Activated T-cell treated with anti-CD3 and anti-CD28 coated beads for 24 hours (primary cell): ENCODE results near the gene CPS1.

ENCODE experiments used
- DNase-seq: peaks from one replicate; pipeline ENCODE4 v3.0.0-alpha.2; 2020; ENCODE audit warnings: low read depth

CPS1 gene

GRCh38 chr2:210546424-210547208, 9.8 kb upstream of the CPS1 start:
- no peak for DNase-seq

- no peak for DNase-seq
Measured at GRCh38 chr2:210548031-210548430, 8.4 kb upstream of the CPS1 start.

DNA sequence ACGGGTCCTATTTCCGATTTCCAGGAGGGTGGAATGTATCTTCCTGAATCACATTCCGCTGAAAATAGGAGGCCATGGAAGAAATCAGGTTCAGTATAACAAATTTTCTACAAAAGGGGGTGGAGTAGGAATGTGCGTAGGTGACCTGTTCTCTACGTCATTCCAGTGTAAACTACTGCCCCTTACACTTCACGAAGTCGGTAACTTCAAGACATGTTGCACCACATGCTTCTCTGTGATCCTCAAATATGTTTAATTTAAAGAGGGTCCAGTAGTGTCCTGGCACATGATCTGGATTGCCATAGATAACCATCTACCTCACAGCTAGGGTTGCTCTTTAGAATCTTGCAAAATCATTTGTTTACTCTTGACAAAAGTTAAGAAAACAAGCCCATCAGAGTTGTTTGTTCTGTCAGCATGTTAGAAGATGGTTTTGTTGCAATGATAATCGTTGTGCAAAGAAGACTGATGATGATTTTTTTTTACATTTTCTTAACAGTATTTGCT, 7.5 kb upstream of the CPS1 start:
- no peak for DNase-seq

DNA sequence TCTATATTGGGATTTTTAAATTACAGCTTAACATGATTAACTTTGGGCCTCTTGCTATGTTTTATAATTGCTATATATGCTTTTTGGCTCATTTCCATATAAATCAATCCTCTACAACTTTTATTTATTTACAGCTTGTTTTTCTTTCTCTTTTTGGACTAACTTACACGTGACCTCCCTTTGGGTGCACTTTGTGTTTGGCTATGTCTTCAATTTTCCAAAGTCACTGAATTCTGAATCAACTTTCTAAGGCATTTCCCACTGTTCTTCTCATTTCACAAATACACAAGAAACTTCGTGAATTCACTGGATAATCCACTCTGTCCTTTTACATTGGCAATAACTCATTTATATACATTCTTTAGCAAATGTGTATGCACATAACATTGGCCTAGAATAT, 5.4 kb upstream of the CPS1 start:
- DNase-seq, result no peak

GRCh38 chr2:210553373-210553772, 3.0 kb upstream of the CPS1 start:
- DNase-seq, result no peak

- no peak for DNase-seq
Measured at GRCh38 chr2:210555555-210555954, 844 bp upstream of the CPS1 start.

- no peak for DNase-seq
Measured at GRCh38 chr2:210557721-210558120, 1.3 kb downstream of the CPS1 start.

- DNase-seq, result no peak
Measured at GRCh38 chr2:210558708-210559107, 2.3 kb downstream of the CPS1 start.

DNA sequence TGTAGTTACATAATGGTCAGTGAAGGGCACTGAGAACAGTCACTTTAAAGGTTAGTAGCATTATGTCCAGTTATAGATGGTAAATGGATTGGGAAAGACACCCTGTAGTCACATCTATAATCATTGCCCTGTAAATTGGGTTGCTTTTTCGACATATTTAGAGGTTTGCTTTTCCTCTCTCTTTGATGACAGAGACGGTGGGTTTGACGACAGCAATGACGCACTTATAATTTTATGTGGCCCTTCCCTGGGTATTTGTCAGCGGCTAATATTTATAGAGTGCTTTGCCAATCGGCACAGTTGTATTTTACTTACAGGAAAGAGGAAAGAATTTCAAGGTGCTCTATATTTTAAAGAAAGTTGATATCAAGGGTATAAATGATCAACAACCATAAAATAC, 2.8 kb downstream of the CPS1 start:
- DNase-seq, result no peak

DNA sequence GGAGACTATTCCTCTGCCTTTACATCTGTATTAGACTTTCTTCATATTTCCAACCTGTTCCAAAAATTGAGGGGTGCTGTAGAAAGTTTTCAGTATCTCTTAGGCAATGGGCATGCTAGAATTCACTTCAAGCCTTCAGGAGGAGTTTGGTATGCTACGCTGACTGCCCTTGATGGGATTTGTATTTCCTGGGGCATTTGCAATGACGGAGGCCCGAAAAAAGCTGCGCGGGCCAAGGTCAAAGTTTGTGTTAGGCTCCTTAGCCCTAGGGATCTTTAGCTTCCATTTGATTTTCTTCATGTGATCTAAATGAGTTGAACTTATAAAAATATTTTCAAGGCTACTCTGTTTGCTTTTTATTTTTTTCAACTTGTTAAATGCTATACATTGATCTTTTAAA, 5.1 kb downstream of the CPS1 start:
- no peak for DNase-seq

GRCh38 chr2:210562091-210562490, 5.7 kb downstream of the CPS1 start:
- DNase-seq, result no peak

GRCh38 chr2:210562502-210563080, 6.2 kb downstream of the CPS1 start:
- no peak for DNase-seq

DNA sequence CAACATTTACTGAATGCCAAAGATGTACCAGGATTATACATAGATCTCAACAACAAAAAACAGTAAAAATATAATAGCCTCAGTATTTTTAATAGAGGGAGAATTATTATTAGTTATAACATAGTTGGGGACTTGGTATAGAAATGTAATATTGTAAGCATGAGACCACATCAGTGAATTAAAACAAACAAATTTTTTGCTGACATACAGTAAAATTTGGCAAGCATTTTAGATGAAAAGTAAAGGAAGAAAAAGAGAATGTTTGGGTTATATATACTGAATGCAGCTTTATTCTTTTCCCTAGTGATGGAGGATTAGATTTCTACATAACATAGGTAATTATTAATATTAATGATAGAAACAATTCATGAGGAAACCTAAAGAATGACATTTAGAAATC, 10.9 kb downstream of the CPS1 start:
- no peak for DNase-seq

GRCh38 chr2:210568108-210568507, 11.7 kb downstream of the CPS1 start:
- DNase-seq, result no peak

- DNase-seq, result no peak
Measured at GRCh38 chr2:210577263-210578071, 21.1 kb downstream of the CPS1 start.

DNA sequence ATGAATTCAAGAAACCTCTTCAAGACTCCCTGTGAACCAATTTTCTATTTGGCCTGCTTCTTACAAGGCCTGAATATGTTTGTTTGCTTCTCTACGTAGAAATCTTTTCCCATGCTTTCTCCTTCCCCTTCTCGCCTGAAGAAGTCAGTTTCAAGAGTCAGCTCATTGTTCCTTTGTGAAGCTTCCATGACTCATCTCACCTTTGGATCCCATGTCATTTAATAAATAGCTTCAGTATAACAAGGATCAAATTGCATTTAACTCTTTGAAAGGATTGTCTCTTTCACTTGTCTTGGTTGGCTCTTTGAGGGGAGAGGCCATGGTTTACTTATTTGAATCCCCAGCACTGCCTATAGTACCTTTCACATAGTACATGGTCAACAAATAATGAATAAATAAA, 28.4 kb downstream of the CPS1 start:
- no peak for DNase-seq

- no peak for DNase-seq
Measured at GRCh38 chr2:210586381-210586780, 30.0 kb downstream of the CPS1 start.

- DNase-seq, result no peak
Measured at GRCh38 chr2:210591663-210592062, 35.3 kb downstream of the CPS1 start.

DNA sequence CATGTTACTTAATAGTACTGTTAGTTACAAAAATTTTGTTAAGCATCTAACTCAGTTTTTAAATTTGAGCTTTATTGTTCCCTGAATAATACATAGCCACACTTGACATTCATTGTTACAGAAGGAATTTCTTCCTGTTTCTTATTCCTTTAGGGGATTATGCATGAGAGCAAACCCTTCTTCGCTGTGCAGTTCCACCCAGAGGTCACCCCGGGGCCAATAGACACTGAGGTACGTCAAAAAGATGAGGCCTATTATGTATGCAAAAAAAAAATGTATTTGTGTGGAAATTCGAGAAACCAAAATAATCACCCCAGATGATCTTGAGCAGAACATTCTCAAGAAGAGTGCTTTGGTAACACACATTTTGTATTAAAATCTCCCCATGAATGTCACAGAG, 36.3 kb downstream of the CPS1 start:
- no peak for DNase-seq

DNA sequence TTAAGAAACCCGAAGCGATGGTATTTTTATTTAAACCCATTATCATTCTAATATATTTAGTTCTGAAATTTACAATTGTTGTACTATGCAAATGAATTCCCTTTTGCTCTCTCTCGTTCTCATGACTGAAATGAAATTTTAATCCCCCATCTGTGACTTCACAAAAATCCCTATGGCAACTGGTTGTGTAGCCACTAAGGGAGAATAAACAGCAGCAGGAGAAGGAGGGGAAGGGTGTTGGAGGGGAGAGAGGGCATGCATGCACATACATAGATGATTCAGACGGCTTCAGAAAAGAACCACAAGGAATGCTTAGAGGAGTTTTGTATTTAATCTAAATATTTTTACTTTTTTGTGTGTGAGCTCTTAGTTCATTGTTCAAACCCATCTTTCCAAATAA, 36.8 kb downstream of the CPS1 start:
- DNase-seq, result no peak

DNA sequence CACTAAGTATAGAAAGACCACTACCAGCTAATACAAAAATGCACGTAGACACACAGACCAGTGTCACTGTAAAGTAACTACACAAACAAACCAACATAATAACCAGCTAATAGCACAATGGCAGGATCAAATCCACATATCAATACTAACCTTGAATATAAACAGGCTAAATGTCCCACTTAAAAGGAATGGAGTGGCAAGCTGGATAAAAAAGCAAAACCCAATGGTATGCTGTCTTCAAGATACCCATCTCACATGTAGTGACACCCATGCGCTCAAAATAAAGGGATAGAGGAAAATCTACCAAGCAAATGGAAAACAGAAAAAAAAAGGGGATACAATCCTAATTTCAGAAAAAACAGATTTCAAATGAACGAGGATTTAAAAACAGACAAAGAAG, 41.8 kb downstream of the CPS1 start:
- DNase-seq, result no peak

GRCh38 chr2:210599476-210599875, 43.1 kb downstream of the CPS1 start:
- no peak for DNase-seq

DNA sequence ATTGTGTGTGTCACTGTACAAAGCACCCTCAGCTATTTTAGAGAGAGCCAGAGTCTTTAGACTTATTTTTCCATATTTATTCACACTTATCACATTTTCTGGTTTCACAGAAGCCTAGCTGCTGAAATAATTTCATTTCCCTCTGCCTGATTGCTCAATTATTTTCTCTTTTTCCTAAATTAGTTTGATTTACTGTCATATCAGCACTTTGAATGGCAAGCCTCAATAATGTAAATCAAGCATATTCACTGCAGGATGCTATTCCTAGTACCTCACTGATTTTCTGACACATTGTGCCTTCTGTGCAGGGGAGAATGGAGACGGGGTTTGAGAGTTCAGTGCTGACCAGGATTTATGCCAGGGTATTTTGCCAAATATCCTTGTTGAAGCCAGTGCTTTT, 48.3 kb downstream of the CPS1 start:
- DNase-seq, result no peak
